ENCODE measurements around the gene PRXL2C.

The PRXL2C gene

GRCh38 chr9:96612105-96612965 lies 42.8 kb downstream of the PRXL2C start:
- DNase-seq = no peak

- no peak for DNase-seq
Measured at GRCh38 chr9:96611302-96611701, 43.8 kb downstream of the PRXL2C start.

- DNase-seq = no peak
Measured at GRCh38 chr9:96609732-96610131, 45.4 kb downstream of the PRXL2C start.

GRCh38 chr9:96607971-96608370 lies 47.1 kb downstream of the PRXL2C start:
- no peak for DNase-seq

GRCh38 chr9:96605328-96605727 lies 49.8 kb downstream of the PRXL2C start:
- no peak for DNase-seq

- DNase-seq = no peak
Measured at GRCh38 chr9:96604004-96604319, 51.2 kb downstream of the PRXL2C start.

GRCh38 chr9:96603305-96604003 lies 51.7 kb downstream of the PRXL2C start:
- DNase-seq = no peak

GRCh38 chr9:96599298-96599697 lies 55.8 kb downstream of the PRXL2C start:
- DNase-seq = no peak

- DNase-seq = no peak
Measured at GRCh38 chr9:96596601-96597111, 58.5 kb downstream of the PRXL2C start.

Measured in activated gamma-delta T cell (primary cell).